Measurements from ENCODE around the gene AOPEP. TPM values are rescaled to one million over a fixed set of nuclear protein-coding genes. Genes with fewer than 3 reads are reported as not detected.

Gene AOPEP, protein sequence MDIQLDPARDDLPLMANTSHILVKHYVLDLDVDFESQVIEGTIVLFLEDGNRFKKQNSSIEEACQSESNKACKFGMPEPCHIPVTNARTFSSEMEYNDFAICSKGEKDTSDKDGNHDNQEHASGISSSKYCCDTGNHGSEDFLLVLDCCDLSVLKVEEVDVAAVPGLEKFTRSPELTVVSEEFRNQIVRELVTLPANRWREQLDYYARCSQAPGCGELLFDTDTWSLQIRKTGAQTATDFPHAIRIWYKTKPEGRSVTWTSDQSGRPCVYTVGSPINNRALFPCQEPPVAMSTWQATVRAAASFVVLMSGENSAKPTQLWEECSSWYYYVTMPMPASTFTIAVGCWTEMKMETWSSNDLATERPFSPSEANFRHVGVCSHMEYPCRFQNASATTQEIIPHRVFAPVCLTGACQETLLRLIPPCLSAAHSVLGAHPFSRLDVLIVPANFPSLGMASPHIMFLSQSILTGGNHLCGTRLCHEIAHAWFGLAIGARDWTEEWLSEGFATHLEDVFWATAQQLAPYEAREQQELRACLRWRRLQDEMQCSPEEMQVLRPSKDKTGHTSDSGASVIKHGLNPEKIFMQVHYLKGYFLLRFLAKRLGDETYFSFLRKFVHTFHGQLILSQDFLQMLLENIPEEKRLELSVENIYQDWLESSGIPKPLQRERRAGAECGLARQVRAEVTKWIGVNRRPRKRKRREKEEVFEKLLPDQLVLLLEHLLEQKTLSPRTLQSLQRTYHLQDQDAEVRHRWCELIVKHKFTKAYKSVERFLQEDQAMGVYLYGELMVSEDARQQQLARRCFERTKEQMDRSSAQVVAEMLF
- total RNA-seq: 79.7 TPM
- long read RNA-seq, transcript C9orf3-213 (6 exons, 478 nt): major isoform, 6 of 72 reads
- long read RNA-seq, transcript C9orf3-207 (6 exons, 873 nt): minor isoform, 5 of 72 reads
- long read RNA-seq, partial matches to known transcripts: 9 of 72 reads
- long read RNA-seq, other reads (novel, unspliced or antisense): 46 of 72 reads

- H3K27me3 ChIP-seq: no peaks in the 10 kb centered on the region
- H3K4me1 ChIP-seq: peaks cover 10% of the 10 kb centered on the region
- H3K9me3 ChIP-seq: no peaks in the 10 kb centered on the region
- H3K36me3 ChIP-seq: no peaks in the 10 kb centered on the region
- intact Hi-C loops (cut with DNase I): no loop called here
- TF ChIP-seq, protein P1, sequence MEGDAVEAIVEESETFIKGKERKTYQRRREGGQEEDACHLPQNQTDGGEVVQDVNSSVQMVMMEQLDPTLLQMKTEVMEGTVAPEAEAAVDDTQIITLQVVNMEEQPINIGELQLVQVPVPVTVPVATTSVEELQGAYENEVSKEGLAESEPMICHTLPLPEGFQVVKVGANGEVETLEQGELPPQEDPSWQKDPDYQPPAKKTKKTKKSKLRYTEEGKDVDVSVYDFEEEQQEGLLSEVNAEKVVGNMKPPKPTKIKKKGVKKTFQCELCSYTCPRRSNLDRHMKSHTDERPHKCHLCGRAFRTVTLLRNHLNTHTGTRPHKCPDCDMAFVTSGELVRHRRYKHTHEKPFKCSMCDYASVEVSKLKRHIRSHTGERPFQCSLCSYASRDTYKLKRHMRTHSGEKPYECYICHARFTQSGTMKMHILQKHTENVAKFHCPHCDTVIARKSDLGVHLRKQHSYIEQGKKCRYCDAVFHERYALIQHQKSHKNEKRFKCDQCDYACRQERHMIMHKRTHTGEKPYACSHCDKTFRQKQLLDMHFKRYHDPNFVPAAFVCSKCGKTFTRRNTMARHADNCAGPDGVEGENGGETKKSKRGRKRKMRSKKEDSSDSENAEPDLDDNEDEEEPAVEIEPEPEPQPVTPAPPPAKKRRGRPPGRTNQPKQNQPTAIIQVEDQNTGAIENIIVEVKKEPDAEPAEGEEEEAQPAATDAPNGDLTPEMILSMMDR (IDR thresholded peaks at IDR 0.05): no peak
- peak within 1 kb of the TSS; percentile 84 for H3K27ac ChIP-seq
- peak; percentile 100 for ATAC-seq
- peak; percentile 100 for DNase-seq
- peak within 1 kb of the TSS; percentile 95 for H3K4me3 ChIP-seq
Observed at GRCh38 chr9:94726495-94727191, at the start of gene AOPEP. Gene AOPEP, plus strand, starts transcription at chr9:94726699. Its CDS starts 33,085 bp downstream, at chr9:94759784.

DNA sequence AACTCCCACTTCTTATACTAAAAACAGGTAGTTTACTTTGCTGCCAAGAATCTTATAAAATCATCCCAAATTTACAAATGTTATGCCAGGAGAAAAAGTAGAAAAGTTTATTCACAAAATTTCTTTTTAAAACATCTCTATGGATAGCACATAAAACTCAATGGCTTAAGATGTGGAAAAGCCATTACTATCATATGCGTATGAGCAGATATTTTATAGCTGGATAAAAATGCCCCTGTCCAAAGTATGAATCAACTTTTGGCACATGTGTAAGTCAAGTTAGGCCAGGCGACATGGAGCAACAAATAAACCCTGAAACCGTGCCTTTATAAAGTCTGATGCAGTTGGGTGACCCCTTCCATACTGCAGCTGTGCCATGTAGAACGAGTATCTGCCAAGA lies 48.6 kb upstream of the AOPEP start:
- TF ChIP-seq, protein P1 (IDR thresholded peaks at IDR 0.05): no peak
- Histone ChIP-seq H3K27me3 (no peaks in the 10 kb centered on the region), H3K36me3 (no peaks in the 10 kb centered on the region), H3K4me1 (peaks cover 4% of the 10 kb centered on the region), H3K4me3 (no peak overlapping the region), H3K27ac (no peak overlapping the region), H3K9me3 (no peaks in the 10 kb centered on the region)
- ATAC-seq (no peak), DNase-seq (no peak)
- intact Hi-C loops (cut with DNase I): no loop called here

- Histone ChIP-seq H3K4me3 (no peak overlapping the region), H3K36me3 (no peaks in the 10 kb centered on the region), H3K27ac (no peak overlapping the region), H3K27me3 (no peaks in the 10 kb centered on the region), H3K9me3 (no peaks in the 10 kb centered on the region), H3K4me1 (peaks cover 4% of the 10 kb centered on the region)
- intact Hi-C loops (cut with DNase I): no loop called here
- no peak for ATAC-seq
- no peak for DNase-seq
- TF ChIP-seq, protein P1 (IDR thresholded peaks at IDR 0.05): no peak
Observed at GRCh38 chr9:94679587-94679986, 46.9 kb upstream of the AOPEP start.

- no peak for DNase-seq
- H3K27ac ChIP-seq: no peak overlapping the region
- TF ChIP-seq, protein P1 (IDR thresholded peaks at IDR 0.05): no peak
- ATAC-seq: no peak
- H3K36me3 ChIP-seq: no peaks in the 10 kb centered on the region
- no peaks in the 10 kb centered on the region for H3K27me3 ChIP-seq
- H3K9me3 ChIP-seq: no peaks in the 10 kb centered on the region
- peaks cover 4% of the 10 kb centered on the region for H3K4me1 ChIP-seq
- H3K4me3 ChIP-seq: no peak overlapping the region
- intact Hi-C loops (cut with DNase I): loop anchor here (5.0 to 10.0 kb wide), 2 partner anchors 95 to 447 kb away; no protein-coding TSS in a partner anchor
Observed at GRCh38 chr9:94680020-94680419, 46.5 kb upstream of the AOPEP start.

DNA sequence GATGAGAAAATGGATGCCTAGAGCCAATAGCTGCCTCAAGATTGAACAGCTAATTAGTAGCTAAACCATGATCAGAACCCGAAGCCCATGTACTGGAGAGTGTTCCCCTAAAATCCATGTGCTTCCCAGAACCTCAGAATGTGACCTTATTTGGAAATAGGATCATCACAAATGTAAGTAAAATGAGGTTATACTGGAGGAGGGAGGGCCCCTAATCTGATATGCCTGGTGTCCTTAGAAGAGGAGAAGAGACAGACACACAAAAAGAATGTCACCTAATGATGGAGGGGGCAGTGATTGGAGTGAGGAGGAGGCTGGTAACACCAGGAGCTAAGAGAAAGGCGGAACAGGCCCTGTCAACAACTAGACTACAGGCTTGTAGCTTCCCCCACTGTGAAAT lies 45.9 kb upstream of the AOPEP start:
- no peaks in the 10 kb centered on the region for H3K36me3 ChIP-seq
- peaks cover 4% of the 10 kb centered on the region for H3K4me1 ChIP-seq
- no peak overlapping the region for H3K27ac ChIP-seq

More for the DNA sequence above, 45.9 kb upstream of the AOPEP start:
- no peak for DNase-seq
- intact Hi-C loops (cut with DNase I): loop anchor here (5.0 to 10.0 kb wide), 2 partner anchors 94 to 447 kb away; no protein-coding TSS in a partner anchor
- ATAC-seq: no peak
- Histone ChIP-seq H3K4me3 (no peak overlapping the region), H3K27me3 (no peaks in the 10 kb centered on the region), H3K9me3 (no peaks in the 10 kb centered on the region)
- TF ChIP-seq, protein P1 (IDR thresholded peaks at IDR 0.05): no peak

All from upper lobe of right lung (tissue), 1 donor.